ENCODE data around the gene KCND3. TPM values are rescaled to one million over a fixed set of nuclear protein-coding genes. Genes with fewer than 3 reads are reported as not detected.

The KCND3 gene
- total RNA-seq, 1 donor from 2014 or later = 0.86 TPM

DNA sequence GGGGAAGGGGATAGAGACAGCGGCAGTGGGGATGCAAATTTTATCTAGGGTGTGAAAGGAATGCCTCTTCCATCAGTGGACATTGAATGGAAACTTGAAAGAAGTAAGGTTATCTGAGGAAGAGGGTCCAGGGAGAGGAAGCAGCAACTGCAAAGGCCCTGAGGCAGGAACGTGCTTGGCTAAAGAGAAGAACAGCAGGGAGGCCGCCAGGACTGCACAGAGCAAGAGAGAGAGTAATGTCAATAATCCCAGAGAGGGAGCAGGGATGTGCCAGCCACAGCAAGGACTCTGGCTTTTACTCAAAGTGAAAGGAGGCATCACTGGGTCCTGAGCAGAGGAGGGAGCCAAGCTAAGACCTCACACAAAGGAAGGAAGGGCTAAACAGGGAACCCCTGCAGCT, 50.9 kb downstream of the KCND3 start:
- Mint-ChIP-seq H3K9me3 (no peaks in the 10 kb centered on the region), H3K27me3 (ENCODE audit: low read depth) (no peaks in the 10 kb centered on the region), H3K27ac (ENCODE audit: unreplicated experiment) (no peak overlapping the region), H3K4me1 (peaks cover 11% of the 10 kb centered on the region), H3K36me3 (ENCODE audit: low read depth) (no peaks in the 10 kb centered on the region), H3K4me3 (no peak overlapping the region)
- TF ChIP-seq, protein P1, sequence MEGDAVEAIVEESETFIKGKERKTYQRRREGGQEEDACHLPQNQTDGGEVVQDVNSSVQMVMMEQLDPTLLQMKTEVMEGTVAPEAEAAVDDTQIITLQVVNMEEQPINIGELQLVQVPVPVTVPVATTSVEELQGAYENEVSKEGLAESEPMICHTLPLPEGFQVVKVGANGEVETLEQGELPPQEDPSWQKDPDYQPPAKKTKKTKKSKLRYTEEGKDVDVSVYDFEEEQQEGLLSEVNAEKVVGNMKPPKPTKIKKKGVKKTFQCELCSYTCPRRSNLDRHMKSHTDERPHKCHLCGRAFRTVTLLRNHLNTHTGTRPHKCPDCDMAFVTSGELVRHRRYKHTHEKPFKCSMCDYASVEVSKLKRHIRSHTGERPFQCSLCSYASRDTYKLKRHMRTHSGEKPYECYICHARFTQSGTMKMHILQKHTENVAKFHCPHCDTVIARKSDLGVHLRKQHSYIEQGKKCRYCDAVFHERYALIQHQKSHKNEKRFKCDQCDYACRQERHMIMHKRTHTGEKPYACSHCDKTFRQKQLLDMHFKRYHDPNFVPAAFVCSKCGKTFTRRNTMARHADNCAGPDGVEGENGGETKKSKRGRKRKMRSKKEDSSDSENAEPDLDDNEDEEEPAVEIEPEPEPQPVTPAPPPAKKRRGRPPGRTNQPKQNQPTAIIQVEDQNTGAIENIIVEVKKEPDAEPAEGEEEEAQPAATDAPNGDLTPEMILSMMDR (conservative IDR thresholded peaks at IDR 0.05) = no peak
- no peak for DNase-seq (ENCODE audit: low read depth, low spot score)

DNA sequence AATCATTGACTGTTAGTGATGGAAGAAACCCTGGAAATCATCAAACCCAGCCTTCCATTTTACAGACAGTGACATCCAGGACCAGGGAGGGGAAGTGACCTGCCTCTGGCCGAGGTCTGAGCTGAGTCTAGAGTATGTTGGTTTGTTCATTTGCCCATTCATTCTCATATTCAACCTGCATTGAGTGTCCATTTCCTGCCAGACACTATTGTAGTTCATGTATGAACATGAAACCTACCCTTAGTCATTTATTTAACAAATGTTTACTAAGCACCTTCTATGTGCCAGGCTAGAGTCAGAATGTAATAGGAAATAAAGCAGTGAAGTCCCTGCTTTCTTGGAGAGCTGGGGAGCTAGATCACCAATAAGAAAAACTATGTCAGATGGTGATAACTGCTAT, 51.3 kb downstream of the KCND3 start:
- no peak for DNase-seq (ENCODE audit: low read depth, low spot score)
- Mint-ChIP-seq H3K27ac (ENCODE audit: unreplicated experiment) (no peak overlapping the region), H3K4me1 (peaks cover 8% of the 10 kb centered on the region), H3K4me3 (no peak overlapping the region), H3K27me3 (ENCODE audit: low read depth) (no peaks in the 10 kb centered on the region), H3K36me3 (ENCODE audit: low read depth) (no peaks in the 10 kb centered on the region), H3K9me3 (no peaks in the 10 kb centered on the region)
- TF ChIP-seq, protein P1 (conservative IDR thresholded peaks at IDR 0.05) = no peak

DNA sequence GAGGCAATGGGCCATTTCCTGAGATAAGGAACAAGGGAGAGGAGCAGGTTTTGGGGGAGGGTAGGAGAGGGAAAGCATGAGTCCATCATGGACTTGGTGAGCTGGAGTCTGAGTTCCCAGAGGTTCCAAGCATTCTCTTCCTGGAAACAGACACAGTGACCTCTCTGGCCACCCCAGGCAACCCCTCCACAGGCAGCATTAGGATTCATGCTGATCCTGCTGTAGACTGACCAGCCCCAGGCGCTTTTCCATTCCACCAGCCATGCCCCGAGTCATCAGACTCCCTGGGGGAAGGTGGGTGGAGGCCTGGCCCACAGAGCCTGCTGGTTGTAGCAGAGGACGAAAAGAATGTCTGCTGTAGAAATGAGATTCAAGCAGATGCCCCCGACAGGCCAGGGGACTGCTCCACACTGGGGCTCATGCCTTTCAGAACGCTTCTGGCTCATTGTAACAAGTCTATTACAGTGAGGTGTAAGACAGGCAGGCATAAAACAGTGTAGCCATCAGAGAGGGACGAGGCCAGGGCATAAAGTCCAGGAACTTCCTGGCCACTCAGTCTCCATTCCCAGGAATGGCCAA, 52.2 kb downstream of the KCND3 start:
- Mint-ChIP-seq H3K27me3 (ENCODE audit: low read depth) (peaks cover 2% of the 10 kb centered on the region), H3K4me1 (peaks cover 3% of the 10 kb centered on the region), H3K36me3 (ENCODE audit: low read depth) (no peaks in the 10 kb centered on the region), H3K27ac (ENCODE audit: unreplicated experiment) (peak overlapping the region; percentile 68), H3K9me3 (no peaks in the 10 kb centered on the region), H3K4me3 (no peak overlapping the region)
- no peak for DNase-seq (ENCODE audit: low read depth, low spot score)
- TF ChIP-seq, protein P1 (conservative IDR thresholded peaks at IDR 0.05) = no peak

DNA sequence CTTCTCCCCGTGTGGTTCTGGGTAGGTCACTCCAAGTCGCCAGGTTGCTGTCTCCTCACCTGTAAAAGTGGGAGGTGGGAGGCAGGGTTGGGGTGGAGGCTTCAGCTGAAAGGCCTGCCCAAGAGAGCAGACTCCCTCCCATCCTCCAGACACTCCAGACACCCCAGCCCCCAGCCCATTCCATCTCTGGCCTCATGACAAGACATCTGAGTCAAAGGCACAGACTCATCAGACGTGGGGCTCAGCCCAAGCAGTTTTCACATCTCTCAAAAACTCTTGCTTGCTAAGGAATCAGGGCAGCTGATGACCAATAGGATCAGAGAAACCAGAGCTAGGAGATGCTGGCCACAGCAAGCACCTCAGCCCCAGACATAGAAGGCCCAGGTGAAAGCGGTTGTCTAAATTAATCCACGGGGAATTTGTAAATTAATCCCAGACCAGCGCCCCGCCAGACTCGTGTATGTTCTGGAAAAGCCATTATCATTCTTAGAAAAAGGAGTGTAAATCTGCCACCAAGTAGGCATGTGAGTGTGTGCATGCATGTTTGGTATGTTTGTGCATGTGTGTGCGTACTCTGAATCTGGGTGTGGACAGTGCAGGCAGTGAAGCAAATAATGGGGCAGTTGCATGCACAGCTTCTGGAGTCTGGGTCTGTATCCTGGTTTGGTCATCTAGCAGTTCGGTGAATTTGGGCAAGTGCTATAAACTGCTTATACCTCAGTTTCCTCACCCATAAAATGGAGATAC, 55.2 kb downstream of the KCND3 start:
- Mint-ChIP-seq H3K4me1 (no peaks in the 10 kb centered on the region), H3K9me3 (no peaks in the 10 kb centered on the region), H3K36me3 (ENCODE audit: low read depth) (no peaks in the 10 kb centered on the region), H3K4me3 (no peak overlapping the region), H3K27ac (ENCODE audit: unreplicated experiment) (no peak overlapping the region), H3K27me3 (ENCODE audit: low read depth) (peaks cover 7% of the 10 kb centered on the region)
- TF ChIP-seq, protein P1 (conservative IDR thresholded peaks at IDR 0.05) = no peak
- no peak for DNase-seq (ENCODE audit: low read depth, low spot score)

DNA sequence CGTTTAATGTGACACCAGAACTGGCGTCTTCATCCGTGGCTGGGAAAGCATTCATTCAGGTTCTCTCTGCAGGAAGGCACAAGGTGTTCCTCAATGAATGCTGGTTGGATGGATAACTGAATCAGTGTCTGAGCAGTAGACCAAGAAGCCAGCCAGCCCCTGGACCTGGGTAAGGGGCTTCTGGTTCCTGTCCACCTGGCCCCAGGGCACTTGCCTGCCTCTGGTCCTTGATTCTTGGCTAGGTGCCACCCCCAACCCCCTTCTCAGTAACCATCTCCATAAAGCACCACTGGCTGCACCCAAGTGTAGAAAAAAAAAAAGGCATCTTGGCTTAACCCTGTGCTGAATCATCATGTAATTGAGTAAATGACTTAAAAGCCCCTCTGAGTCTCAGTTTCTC, 59.1 kb downstream of the KCND3 start:
- Mint-ChIP-seq H3K4me1 (no peaks in the 10 kb centered on the region), H3K9me3 (no peaks in the 10 kb centered on the region), H3K4me3 (no peak overlapping the region), H3K36me3 (ENCODE audit: low read depth) (no peaks in the 10 kb centered on the region), H3K27ac (ENCODE audit: unreplicated experiment) (no peak overlapping the region), H3K27me3 (ENCODE audit: low read depth) (peaks cover 7% of the 10 kb centered on the region)
- DNase-seq (ENCODE audit: low read depth, low spot score) = no peak
- TF ChIP-seq, protein P1 (conservative IDR thresholded peaks at IDR 0.05) = no peak
